ENCODE measurements around the gene ADAMTSL2.

- TF ChIP-seq ARNTL (CRISPR knock-in tag; IDR thresholded peaks at IDR 0.05; ENCODE audit: borderline replicate concordance, low read depth) = no peak
- TF ChIP-seq GLIS3 (CRISPR knock-in tag; IDR thresholded peaks at IDR 0.05) = no peak
- TF ChIP-seq PATZ1 (CRISPR knock-in tag; IDR thresholded peaks at IDR 0.05; ENCODE audit: borderline replicate concordance) = no peak
- no peak for TF ChIP-seq ZNF8 (CRISPR knock-in tag; IDR thresholded peaks at IDR 0.05)
- no peak for TF ChIP-seq TOX (CRISPR knock-in tag; IDR thresholded peaks at IDR 0.05; ENCODE audit: borderline replicate concordance)
- TF ChIP-seq CREB5 (CRISPR knock-in tag; IDR thresholded peaks at IDR 0.05; ENCODE audit: low read depth) = no peak
- TF ChIP-seq SNAI2 (CRISPR knock-in tag; IDR thresholded peaks at IDR 0.05) = no peak
- TF ChIP-seq ZNF70 (CRISPR knock-in tag; IDR thresholded peaks at IDR 0.05) = no peak
- no peak for TF ChIP-seq BACH2 (CRISPR knock-in tag; IDR thresholded peaks at IDR 0.05; ENCODE audit: borderline replicate concordance)
- no peak for TF ChIP-seq ZFP30 (CRISPR knock-in tag; IDR thresholded peaks at IDR 0.05)
These were observed 7.5 kb downstream of the ADAMTSL2 start for GRCh38 chr9:133542002-133542401.
